ENCODE data around the gene LRRC8E. TPM values are rescaled to one million over a fixed set of nuclear protein-coding genes. Genes with fewer than 3 reads are reported as not detected.

The LRRC8E gene
- total RNA-seq, 1 donor, result 6.0 TPM

GRCh38 chr19:7849631-7849999 lies 38.7 kb upstream of the LRRC8E start:
- TF ChIP-seq CTCF (IDR thresholded peaks at IDR 0.05; ENCODE audit: insufficient read depth, low read depth, low read length), result no peak
- no peak for DNase-seq (ENCODE audit: low read depth)
- no peak overlapping the region for H3K4me3 ChIP-seq (ENCODE audit: low read depth, low read length)

GRCh38 chr19:7850000-7850813 lies 38.1 kb upstream of the LRRC8E start:
- no peak for TF ChIP-seq CTCF (IDR thresholded peaks at IDR 0.05; ENCODE audit: insufficient read depth, low read depth, low read length)
- H3K4me3 ChIP-seq (ENCODE audit: low read depth, low read length), result no peak overlapping the region
- peak; percentile 24 for DNase-seq (ENCODE audit: low read depth)

GRCh38 chr19:7850945-7851622 lies 37.2 kb upstream of the LRRC8E start:
- H3K4me3 ChIP-seq (ENCODE audit: low read depth, low read length), result no peak overlapping the region
- no peak for DNase-seq (ENCODE audit: low read depth)
- no peak for TF ChIP-seq CTCF (IDR thresholded peaks at IDR 0.05; ENCODE audit: insufficient read depth, low read depth, low read length)

- no peak for TF ChIP-seq CTCF (IDR thresholded peaks at IDR 0.05; ENCODE audit: insufficient read depth, low read depth, low read length)
- DNase-seq (ENCODE audit: low read depth), result no peak
- no peak overlapping the region for H3K4me3 ChIP-seq (ENCODE audit: low read depth, low read length)
These were observed 36.4 kb upstream of the LRRC8E start for GRCh38 chr19:7851623-7852500.

GRCh38 chr19:7852851-7853769 lies 35.2 kb upstream of the LRRC8E start:
- no peak overlapping the region for H3K4me3 ChIP-seq (ENCODE audit: low read depth, low read length)
- DNase-seq (ENCODE audit: low read depth), result peak; percentile 58
- peak; percentile 76 for TF ChIP-seq CTCF (IDR thresholded peaks at IDR 0.05; ENCODE audit: insufficient read depth, low read depth, low read length)

GRCh38 chr19:7853770-7854128 lies 34.6 kb upstream of the LRRC8E start:
- no peak for TF ChIP-seq CTCF (IDR thresholded peaks at IDR 0.05; ENCODE audit: insufficient read depth, low read depth, low read length)
- H3K4me3 ChIP-seq (ENCODE audit: low read depth, low read length), result no peak overlapping the region
- no peak for DNase-seq (ENCODE audit: low read depth)

Measured in fibroblast of villous mesenchyme (primary cell).